Lower lobe of right lung (tissue), 2 donors: ENCODE measurements around the gene SHC3. TPM values are rescaled to one million over a fixed set of nuclear protein-coding genes. Genes with fewer than 3 reads are reported as not detected.

Experiments used
- ATAC-seq, 2 donors: fragments of 200-7000 bp; cut with Tn5 transposase; one replicate each; pipeline ENCODE4 v1.9.1; 2020 to 2022; ENCODE audit warnings: mild to moderate bottlenecking in 2 of 2, moderate library complexity in 2 of 2
- DNase-seq: peaks from one replicate; pipeline ENCODE4 v3.0.0-alpha.2; 2020
- H3K27ac ChIP-seq: fragments of 200-600 bp; one replicate; pipeline ENCODE4 v1.8.0; 2022
- H3K27me3 ChIP-seq: fragments of 200-600 bp; one replicate; pipeline ENCODE4 v1.8.0; 2022; ENCODE audit warnings: low read depth
- H3K36me3 ChIP-seq: fragments of 200-600 bp; one replicate; pipeline ENCODE4 v1.8.0; 2022; ENCODE audit warnings: mild to moderate bottlenecking
- H3K4me1 ChIP-seq: fragments of 200-600 bp; one replicate; pipeline ENCODE4 v1.8.0; 2022
- H3K4me3 ChIP-seq: fragments of 200-600 bp; one replicate; pipeline ENCODE4 v1.8.0; 2022; ENCODE audit warnings: mild to moderate bottlenecking
- H3K9me3 ChIP-seq: fragments of 200-600 bp; one replicate; pipeline ENCODE4 v1.8.0; 2022
- CTCF ChIP-seq: fragments of 200-600 bp; IDR thresholded peaks from one replicate; pipeline ENCODE4 v1.8.0; 2022; ENCODE audit warnings: antibody characterized with exemption, mild to moderate bottlenecking
- intact Hi-C: fragments of 100-400 bp; cut with DNase I; formaldehyde crosslinking; loops from one replicate; pipeline ENCODE4 v1.11.0; 2022
- total RNA-seq: library from RNA; stranded (reverse); fragmentation: NEBNext Ultra II Directional; extraction: Animal tissue kit (Norgen Biotek cat#: 25700); gene quantifications from one replicate; pipeline ENCODE4 v1.2.1, GENCODE V29; 2021
- donor health status: DM: no; HTN: yes; CAD: no; lungs with severe emphysema.

SHC3 gene
- total RNA-seq, 1 donor from 2014 or later: 13.2 TPM

- H3K4me3 ChIP-seq: no peak overlapping the region
- no peaks in the 10 kb centered on the region for H3K9me3 ChIP-seq
- ATAC-seq: no peak
- DNase-seq: no peak
- H3K27ac ChIP-seq: no peak overlapping the region
- intact Hi-C loops: no loop called here
- no peak for TF ChIP-seq CTCF
- no peaks in the 10 kb centered on the region for H3K4me1 ChIP-seq
- H3K36me3 ChIP-seq: no peaks in the 10 kb centered on the region
- no peaks in the 10 kb centered on the region for H3K27me3 ChIP-seq
Observed at GRCh38 chr9:89106224-89106851, 72.3 kb downstream of the SHC3 start.

GRCh38 chr9:89104821-89105220, 73.8 kb downstream of the SHC3 start:
- Histone ChIP-seq H3K27ac (no peak overlapping the region), H3K4me3 (no peak overlapping the region), H3K27me3 (no peaks in the 10 kb centered on the region), H3K4me1 (no peaks in the 10 kb centered on the region), H3K9me3 (no peaks in the 10 kb centered on the region), H3K36me3 (no peaks in the 10 kb centered on the region)
- TF ChIP-seq CTCF: no peak
- no peak for ATAC-seq
- no peak for DNase-seq
- intact Hi-C loops: no loop called here

GRCh38 chr9:89097219-89097618, 81.4 kb downstream of the SHC3 start:
- Histone ChIP-seq H3K4me3 (no peak overlapping the region), H3K4me1 (no peaks in the 10 kb centered on the region), H3K27ac (no peak overlapping the region), H3K9me3 (no peaks in the 10 kb centered on the region), H3K36me3 (no peaks in the 10 kb centered on the region), H3K27me3 (no peaks in the 10 kb centered on the region)
- intact Hi-C loops: no loop called here
- DNase-seq: no peak
- no peak for ATAC-seq
- no peak for TF ChIP-seq CTCF

DNA sequence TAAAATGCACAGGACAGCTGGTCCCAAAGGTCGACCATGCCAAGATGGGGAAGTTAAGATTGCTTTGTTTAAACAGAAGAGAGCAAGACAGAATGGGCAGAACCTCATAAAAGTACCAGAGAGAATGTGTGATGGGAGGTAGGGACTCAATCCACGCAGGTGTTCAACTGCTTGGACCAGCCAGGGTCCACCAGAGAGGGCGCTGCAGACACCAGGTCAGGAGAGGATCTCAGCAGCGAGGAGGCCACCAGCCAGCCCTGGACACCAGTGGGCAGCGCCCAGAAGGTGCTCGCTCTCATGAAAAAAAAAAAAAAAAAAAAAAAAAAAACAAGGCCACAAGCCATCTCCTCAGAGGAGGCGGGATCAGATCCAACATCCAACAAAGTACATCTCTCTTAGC, 81.8 kb downstream of the SHC3 start:
- DNase-seq: no peak
- no peak overlapping the region for H3K27ac ChIP-seq
- intact Hi-C loops: no loop called here
- H3K27me3 ChIP-seq: no peaks in the 10 kb centered on the region
- no peaks in the 10 kb centered on the region for H3K4me1 ChIP-seq
- ATAC-seq: no peak
- H3K36me3 ChIP-seq: no peaks in the 10 kb centered on the region
- no peaks in the 10 kb centered on the region for H3K9me3 ChIP-seq
- no peak overlapping the region for H3K4me3 ChIP-seq
- no peak for TF ChIP-seq CTCF

GRCh38 chr9:89095761-89096528, 82.7 kb downstream of the SHC3 start:
- no peak for ATAC-seq
- Histone ChIP-seq H3K9me3 (no peaks in the 10 kb centered on the region), H3K27ac (no peak overlapping the region), H3K4me3 (no peak overlapping the region), H3K36me3 (no peaks in the 10 kb centered on the region), H3K27me3 (no peaks in the 10 kb centered on the region), H3K4me1 (no peaks in the 10 kb centered on the region)
- TF ChIP-seq CTCF: no peak
- intact Hi-C loops: no loop called here
- DNase-seq: no peak
